GM19455 (cell line): ENCODE data around the gene WLS.

Source experiments
- ATAC-seq: cut with Tn5 transposase; IDR thresholded peaks from one replicate; pipeline ENCODE4 v1.9.1; 2021; ENCODE audit not compliant: unreplicated experiment

The WLS gene

DNA sequence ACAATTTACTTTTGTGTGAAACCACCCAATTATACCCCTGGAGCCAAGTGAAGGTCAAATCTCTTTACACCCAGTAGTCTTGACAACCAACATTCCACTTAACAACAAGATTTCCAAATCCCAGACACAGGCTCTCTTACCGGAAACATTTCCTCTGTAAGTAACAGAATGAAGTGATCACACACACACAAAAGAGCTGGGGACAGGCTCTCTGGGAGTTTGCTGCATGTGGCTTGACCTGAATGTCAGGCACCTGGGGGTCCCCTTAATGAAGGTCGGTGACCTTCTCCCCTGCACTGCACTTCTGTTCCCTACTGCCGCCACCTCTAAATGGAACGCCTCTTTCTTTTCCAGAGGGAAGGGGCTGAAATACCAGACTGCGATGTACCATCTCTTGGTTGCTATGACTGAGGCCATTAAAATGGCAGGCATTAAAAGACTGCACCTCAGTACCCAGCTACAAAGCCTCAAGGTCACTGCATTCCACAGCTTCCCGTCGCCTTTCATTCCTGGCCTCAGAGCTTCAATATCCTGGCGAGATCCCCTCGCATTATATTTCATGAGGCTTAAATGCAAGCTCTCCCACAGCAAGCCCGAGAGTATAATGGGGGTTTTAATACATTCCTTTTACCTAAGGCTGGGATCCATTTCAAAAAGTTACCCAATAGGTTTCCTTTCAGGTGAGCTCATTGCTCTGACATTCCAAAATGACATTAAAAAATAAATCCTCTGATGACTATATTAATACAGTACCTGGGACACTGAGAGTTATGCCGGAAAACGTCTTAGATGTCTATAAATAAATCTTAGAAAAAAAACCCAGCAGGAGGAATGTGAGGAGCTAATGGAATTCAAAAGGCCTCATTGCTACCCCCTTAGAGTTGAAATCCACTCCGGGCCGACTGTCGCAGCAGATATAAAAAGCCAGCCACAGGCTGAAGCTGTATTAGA lies 91.0 kb downstream of the WLS start:
- ATAC-seq = no peak

DNA sequence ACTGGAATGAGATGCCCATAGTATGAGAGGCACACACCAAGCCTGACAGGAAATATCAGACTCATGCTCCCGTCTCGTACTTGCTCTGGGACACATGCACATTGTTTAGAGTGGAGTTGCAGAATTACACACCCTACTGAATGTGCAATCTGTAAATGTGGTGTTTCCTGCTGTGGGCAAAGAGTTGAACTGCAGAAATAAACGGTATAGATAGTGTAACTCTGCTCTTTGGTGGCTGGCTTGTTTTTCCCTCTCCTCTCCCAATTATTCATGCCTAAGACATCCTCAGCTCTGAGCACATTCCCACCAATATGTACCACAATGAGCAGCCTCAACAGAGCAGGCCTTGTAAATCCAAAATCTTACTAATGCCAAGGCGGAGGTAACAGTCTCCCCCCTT lies 91.8 kb downstream of the WLS start:
- no peak for ATAC-seq

DNA sequence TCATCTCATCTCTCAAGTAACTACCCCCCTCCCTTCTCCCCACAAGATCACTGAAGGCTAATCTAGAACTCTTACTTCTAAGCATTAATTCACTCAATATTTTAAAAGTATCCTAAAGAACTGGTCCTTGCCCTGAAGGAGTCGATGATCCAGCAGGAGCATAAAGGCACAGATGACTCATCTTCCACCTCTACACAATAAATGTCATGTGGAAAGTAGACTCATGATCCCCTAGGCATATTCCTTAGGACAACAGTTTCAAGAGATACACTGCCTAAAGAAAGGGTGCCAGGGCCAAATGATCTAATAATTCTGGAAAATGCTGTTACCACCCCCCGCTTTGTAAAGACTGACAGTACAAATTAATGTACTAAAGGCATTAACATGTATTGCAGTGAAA lies 96.1 kb downstream of the WLS start:
- no peak for ATAC-seq

DNA sequence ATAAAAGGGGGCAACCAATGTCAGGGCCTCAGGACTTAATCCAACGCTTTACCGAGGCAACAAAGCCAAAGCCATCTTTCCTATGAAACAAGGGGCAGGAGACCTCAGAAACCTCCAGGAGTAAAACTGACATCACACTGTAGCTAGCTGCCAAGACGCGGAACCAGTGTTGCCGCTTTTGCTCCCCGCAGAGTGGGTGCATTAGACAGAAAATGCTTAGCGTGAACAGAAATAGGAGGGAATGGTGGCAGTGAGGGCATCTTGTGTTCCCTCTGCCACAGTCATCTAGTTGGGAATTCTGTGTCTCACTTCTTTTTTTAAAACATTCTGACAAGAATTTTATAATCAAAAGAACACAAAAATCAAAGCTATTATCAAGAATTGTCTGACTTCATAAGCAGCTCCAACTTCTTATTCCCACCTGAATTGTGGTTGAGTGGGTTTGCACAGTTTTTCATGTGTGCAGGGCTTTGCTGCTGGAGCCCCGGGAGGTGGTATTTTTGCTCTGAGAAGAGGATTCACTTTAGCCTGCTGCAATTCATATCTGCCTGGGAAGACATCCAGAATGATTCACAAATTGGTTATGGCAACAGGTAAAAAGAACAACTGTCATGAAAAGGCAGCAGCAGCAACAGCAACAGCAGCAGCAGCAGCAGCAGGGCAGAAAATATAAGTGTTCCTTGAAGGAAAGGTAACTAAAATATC lies 99.7 kb downstream of the WLS start:
- no peak for ATAC-seq

DNA sequence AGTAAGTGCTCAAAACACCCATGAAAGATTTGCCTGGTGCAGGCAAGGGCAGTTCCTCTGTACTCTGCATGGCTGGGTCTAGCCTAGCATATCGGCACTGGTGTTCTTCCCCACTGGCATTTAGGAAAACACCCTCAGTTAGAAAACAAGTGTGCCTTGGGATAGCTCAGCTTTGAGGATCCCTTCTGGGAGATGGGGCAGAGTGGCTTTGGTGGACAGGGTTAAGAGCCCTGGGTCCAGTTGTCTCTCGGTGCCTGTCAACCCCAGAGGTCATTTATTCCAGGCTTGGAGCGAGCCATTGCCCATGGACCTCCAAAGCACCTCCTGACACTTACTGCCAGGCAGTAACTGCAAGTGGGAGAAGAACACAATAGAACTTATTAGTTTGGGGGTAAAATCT lies 101.1 kb downstream of the WLS start:
- no peak for ATAC-seq

DNA sequence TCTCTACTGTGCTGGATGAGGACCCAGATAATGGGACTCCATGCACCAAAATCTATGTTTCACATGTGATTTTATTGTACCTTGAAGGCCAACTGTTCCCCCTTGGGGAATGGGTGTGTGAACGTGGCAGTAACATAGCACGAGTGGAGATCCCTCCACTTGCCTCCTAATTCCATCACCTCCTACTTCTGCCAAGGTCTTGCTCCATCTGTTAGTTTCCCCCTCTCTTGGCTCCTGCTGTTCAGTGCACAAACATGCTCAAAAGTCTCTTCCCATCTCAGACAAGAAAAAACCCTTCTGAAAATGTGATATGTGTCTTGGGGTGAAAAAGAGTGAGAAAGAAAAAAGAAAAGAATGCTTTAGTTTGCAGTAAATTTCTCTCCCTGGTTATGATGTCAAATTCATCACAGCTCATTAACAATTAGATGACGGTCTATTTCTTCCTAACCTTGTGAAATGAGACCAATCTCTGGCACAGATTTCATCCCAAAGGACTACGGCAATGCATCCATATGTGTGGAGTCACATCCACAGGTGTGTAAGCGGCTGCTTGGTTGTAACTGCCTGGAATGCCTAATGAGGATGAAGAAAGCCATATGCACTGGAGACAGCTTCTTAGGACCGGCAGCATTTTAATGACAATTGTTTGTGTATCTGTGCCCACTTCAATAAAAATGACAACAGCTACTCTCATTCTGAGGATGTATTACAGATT lies 102.6 kb downstream of the WLS start:
- ATAC-seq = no peak

DNA sequence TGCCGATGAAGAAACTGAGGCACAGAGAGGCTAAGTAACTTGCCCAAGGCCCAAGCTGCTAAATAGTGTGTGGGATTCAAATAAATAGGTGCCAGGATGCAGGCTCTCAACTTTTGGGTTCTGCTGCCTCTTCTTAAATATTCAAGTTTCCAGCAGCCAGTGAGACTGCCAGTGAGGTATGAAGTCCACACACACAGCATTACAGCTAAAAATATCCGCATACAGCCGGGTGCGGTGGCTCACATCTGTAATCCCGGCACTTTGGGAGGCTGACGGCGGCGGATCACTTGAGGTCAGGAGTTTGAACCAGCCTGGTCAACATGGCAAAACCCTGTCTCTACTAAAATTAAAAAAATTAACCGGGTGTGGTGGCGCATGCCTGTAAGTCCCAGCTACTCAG lies 103.5 kb downstream of the WLS start:
- no peak for ATAC-seq

DNA sequence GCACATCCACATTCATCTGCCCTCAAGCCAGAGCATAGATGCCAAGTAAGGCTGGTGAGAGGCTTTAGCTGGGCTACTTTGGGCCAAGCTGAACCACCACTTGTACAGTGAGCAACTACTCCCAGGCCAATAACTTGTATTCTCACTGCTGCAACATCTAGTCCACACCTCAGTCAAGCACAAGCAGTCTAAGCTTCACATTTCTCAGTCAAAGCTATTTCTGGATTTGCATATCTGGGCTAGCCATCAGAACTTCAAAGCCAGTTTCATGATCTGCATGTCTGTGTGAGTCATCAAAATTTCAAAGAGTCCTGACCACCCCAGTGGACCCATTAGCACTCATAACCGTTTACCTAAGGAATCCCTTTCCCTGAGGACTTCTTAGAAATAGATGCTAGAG lies 104.2 kb downstream of the WLS start:
- no peak for ATAC-seq

DNA sequence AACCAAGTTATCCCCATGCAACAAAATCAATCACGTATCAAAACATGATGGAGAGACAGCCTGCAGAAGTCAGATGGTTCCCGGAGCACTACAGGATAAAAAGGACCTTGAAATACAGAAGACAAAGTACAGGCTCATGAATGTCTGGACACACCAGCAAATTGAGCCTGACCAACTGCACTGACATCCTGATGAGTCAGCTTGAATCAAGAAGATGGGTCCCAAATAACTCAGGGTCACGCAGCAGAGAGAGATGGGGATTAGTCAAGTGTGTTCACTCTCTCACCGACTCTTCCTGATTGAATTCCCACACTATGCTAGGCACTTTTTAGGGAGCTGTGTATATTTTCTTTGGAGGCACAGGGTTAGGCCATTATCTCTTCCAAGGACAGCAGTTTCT lies 110.8 kb downstream of the WLS start:
- no peak for ATAC-seq

DNA sequence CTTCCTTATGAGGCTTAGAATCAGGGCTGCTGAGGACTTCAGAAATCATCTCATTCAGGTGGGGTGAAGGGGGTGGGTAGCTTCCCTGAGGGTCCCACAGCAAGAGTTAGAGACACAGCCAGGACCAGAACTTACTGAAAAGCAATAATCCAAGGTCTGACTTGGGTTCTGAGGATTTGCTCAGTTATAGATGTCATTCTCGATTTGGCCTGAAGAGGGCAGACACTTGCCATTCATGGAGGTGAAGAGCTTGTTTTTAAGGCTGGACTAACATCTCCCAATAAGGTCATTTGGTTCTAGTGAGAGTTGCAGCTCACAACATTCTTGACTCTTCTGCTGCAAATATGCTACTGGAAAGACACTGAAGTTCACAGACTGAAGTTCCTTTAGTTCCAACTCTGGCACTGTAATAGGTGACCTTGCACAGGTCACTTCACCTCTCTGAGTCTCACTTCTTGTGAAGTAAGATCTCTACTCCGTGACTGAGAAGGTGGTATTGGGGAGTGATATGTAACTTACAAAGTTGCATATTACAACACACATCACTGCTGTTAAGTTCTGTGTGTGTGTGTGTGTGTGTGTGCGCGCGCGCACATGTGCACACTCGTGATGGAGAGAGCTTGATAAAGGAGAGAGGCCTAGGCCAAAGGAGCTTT lies 112.1 kb downstream of the WLS start:
- peak; percentile 80 for ATAC-seq

DNA sequence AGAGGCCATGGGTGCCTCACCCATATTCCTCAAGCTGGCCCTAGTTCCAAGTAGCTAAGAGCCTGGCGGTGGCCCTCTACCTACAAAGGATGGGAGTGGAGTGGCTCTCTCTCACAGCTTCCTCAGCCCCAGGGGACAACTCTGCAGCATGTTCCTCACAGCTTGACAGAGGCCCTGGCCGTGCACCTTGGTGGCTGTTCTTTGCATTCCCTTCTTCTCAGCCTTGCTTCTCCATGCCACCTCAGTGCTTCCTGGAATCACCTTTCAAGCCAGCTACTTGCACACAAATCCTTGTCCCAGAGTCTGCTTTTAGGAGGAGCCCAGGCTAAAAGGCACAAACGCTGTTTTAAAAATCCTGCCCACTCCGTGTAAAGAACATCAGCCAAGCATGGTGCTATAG lies 112.9 kb downstream of the WLS start:
- no peak for ATAC-seq

DNA sequence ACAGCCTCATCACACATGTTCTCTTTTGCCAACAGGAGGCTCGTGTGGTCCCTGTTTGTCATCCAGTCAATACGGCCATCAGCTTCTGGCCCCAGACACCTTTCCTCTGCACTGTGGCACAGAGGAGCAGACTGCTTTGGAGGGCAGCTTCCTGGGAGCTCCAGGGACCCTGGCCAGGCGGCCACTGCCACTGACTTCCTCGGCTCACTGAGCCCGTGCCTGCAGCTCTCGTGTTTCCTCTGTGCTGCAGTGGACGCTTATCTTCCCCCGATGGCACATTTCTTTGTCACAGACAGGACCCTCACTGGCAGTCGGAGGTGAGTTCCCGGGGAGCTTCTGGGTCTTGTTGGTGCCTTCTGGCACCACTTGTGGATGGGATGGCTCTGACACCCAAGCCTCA lies 114.9 kb downstream of the WLS start:
- ATAC-seq = no peak

DNA sequence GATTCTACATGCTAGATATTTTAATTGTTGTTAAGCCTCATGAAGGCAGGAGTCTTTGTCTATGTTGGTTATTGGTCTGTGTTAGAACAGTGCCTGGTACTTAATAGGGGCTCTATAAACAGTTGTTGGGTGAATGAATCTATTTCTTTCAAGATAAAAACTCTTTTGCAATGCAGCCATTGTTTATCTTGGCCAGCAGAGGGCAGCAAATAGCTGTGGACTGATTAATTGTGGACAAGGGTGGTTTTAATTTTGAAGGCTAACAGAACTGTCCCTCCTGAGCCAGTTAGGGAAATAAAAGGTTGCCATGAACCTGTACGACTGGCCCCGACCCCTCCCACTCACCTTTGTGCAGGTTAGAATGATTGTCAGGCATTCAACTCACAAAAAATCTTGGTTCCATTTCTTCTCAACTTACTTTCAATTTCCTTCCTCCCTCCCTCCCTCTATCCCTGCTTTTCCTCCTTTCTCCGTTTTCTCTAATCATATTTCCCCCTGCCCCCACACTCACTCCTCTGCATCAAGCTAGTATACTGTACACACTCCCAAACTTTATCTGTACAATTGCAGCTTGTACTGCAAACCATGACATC lies 115.6 kb downstream of the WLS start:
- no peak for ATAC-seq

DNA sequence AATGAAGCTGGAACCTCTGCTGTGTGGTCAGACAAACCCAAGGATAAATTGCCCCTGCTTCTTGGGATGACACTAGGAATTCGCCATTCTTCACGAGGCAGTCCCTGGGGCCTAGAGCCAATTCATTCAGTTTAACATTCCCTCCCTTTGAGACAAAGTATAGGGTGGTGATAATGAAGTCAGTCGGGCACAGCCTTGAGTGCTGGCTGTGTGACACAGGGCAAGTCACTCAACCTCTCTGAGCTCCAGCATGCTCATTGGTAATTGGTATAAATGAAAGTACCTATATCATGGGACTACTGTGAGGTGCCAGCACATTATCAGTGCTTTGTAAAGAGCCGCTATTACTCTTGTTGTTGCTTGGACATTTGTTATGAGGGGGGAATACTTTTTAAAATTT lies 117.0 kb downstream of the WLS start:
- ATAC-seq = no peak

DNA sequence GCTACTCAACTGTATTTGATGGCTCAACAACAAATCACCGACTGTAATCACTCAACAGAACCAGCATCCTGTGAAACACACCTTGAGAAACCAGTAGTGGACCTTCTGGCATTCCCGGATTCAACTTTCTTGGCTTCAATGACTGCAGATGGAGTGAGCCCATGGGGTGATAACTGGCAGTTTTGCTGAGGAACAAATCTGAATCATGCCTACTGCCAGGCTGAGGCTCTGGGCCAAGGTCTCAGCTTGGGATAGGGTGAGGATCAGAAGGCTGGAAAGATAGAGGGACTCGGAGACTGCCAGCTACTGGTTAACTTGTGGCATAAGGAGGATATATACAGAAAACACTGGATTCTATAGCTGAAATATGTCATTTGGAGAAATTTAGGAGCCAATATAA lies 118.4 kb downstream of the WLS start:
- no peak for ATAC-seq

DNA sequence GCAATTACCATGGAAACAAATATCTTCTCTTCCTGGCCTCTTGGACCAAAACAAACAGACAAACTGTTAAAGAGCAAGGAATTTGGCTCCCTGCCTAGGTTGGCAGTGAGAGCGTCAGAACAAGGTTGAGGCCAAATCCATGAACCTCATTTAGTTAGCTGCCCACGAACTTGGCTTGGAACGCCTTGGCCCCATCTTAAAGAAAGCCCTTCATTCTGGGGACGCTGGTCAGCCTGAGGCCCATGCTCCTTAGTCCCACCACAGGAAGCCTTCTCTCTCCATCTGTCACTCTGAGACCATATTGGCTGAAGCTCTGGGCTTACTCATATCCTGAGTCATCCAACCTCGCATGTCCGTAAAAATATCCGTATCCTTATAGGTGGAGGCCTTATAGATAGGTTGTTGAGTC lies 119.5 kb downstream of the WLS start:
- no peak for ATAC-seq

DNA sequence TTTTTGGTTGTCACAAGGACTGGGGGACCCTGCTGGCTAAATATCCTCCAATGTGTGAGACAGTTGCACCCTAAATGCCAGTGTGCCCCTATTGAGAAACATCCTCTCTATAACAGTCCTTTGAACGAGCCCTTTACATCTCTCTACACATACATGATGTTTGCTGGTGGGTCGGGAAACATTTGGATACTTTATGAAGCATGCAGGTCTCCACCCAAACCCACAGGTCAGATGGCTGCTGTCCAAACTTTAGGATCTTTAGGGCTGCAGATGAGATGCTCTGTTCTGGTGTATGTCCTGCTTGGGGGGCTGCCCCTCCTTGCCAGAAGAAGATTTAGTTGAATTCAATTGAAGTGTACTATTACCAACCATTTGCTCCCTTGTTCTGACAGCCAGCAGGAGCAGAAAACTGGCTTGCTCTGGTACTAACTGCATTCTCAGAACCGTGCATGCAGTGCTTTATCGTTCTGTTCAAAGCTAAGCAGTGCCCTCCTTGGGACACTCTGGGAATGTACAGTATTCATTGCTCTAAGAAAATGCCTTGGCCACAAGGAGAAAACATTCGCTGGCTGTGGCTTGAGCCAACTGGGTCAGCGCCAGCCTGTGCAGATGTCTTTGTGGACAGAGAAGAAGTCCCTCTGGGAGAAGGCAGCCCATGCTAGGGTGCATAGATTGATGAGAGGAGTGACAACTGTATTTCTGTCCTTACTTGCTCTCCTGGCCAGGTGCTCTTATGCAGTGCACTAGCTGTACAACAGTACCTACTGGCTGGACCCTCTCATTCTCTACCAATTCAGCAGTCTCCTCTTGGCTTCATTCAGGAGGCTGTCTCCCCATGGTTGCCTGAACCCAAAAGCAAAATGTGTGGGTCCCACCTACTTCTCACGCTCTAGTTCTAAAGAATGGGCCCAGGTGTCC lies 120.5 kb downstream of the WLS start:
- ATAC-seq = no peak

DNA sequence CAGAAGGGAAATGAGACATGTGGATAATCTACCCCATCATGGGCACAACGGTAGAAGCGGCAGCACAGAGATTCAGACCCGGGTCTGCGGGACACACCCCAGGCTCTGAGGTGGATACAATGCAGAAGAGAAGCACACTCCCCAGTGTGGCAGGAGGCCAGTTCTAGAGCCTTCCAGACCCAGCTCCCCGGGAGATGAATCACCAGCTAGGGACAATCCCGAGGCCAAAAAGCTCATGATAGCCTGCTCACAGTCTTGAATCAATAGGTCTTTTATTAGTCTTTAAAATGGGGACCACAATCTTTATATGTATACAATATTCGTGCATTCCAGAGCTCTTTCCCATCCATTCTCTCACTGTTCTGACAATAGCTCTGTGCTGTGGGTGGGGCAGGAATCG lies 124.6 kb downstream of the WLS start:
- no peak for ATAC-seq

DNA sequence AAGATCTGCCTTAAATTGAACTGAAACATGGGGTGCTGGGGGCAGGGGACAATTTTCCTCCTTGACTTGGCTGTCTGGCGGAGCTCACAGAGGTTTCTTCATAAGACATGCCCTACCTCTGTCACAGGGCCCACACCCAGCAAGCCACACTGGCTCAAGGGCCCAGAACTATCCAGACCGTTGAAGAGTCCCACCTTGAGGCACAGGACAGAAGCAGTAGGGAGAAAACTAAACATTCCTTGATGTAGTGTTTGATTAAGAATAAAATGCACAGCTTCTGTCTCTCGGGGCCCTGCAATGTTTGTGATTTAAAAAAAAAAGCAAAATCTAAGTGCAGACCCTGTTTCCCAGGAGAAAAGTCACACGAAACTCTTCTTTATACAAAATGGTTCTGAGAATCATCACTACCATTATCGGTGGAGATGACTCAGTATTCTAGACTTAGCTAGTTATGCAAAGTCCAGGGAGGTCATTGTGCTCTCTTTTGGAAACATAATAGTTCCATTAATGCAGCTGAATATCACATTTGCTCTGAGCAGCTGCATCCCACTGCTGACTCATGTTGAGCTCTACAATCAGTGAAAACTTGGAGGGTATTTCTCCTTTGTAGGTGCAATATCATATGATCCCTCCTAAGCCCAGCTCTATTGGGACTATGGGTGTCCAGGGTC lies 128.3 kb downstream of the WLS start:
- no peak for ATAC-seq
